Memory B cell (primary cell): ENCODE results near the gene ATM.
"Not testable (repeated sequence)": the region's sequence is repeated elsewhere in the genome, so short reads cannot be mapped to it uniquely, and the experiment has no call there.

Experiments
- ATAC-seq: fragments of 150-1000 bp; cut with Tn5 transposase; 2 replicates; pipeline ENCODE4 v1.10.0; 2021; ENCODE audit warnings: low read depth, mild to moderate bottlenecking, moderate library complexity
- DNase-seq, 2 donors: peaks; one replicate each; pipeline ENCODE4 v3.0.0; 2022; ENCODE audit warnings: low spot score in 2 of 2
- H3K27ac Mint-ChIP-seq: one replicate; pipeline ENCODE4 v1.8.0; 2022; ENCODE audit warnings: mild to moderate bottlenecking, moderate library complexity, mixed read lengths
- H3K27me3 Mint-ChIP-seq: one replicate; pipeline ENCODE4 v1.8.0; 2022; ENCODE audit warnings: mixed read lengths
- H3K36me3 Mint-ChIP-seq: one replicate; pipeline ENCODE4 v1.8.0; 2022; ENCODE audit warnings: mild to moderate bottlenecking, mixed read lengths
- H3K4me1 Mint-ChIP-seq: one replicate; pipeline ENCODE4 v1.8.0; 2022; ENCODE audit warnings: mixed read lengths
- H3K4me3 Mint-ChIP-seq: one replicate; pipeline ENCODE4 v1.8.0; 2022; ENCODE audit warnings: mild to moderate bottlenecking, moderate library complexity, mixed read lengths
- H3K9me3 Mint-ChIP-seq: one replicate; pipeline ENCODE4 v1.8.0; 2022; ENCODE audit warnings: mixed read lengths

Gene ATM

GRCh38 chr11:108394744-108395284 is 171.9 kb downstream of the ATM start:
- ATAC-seq (no peak), DNase-seq (no peak)
- Mint-ChIP-seq H3K27ac (no peak overlapping the region), H3K4me1 (no peaks in the 10 kb centered on the region), H3K36me3 (peaks cover 3% of the 10 kb centered on the region), H3K9me3 (peaks cover 1% of the 10 kb centered on the region), H3K4me3 (no peak overlapping the region), H3K27me3 (no peaks in the 10 kb centered on the region)

- H3K36me3 Mint-ChIP-seq, H3K9me3 Mint-ChIP-seq, H3K4me3 Mint-ChIP-seq, DNase-seq, H3K27me3 Mint-ChIP-seq, H3K27ac Mint-ChIP-seq, H3K4me1 Mint-ChIP-seq, ATAC-seq: not testable (repeated sequence)
These were observed 173.8 kb downstream of the ATM start for GRCh38 chr11:108396672-108397071.

GRCh38 chr11:108398439-108398838 is 175.6 kb downstream of the ATM start:
- Mint-ChIP-seq H3K27ac (no peak overlapping the region), H3K36me3 (no peaks in the 10 kb centered on the region), H3K27me3 (no peaks in the 10 kb centered on the region), H3K4me1 (no peaks in the 10 kb centered on the region), H3K4me3 (no peak overlapping the region), H3K9me3 (no peaks in the 10 kb centered on the region)
- ATAC-seq (no peak), DNase-seq (no peak)

- H3K27ac Mint-ChIP-seq, result no peak overlapping the region
- no peaks in the 10 kb centered on the region for H3K9me3 Mint-ChIP-seq
- DNase-seq, result no peak
- H3K36me3 Mint-ChIP-seq, result peaks cover 5% of the 10 kb centered on the region
- no peaks in the 10 kb centered on the region for H3K4me1 Mint-ChIP-seq
- H3K27me3 Mint-ChIP-seq, result no peaks in the 10 kb centered on the region
- no peak for ATAC-seq
- H3K4me3 Mint-ChIP-seq, result no peak overlapping the region
These were observed 179.4 kb downstream of the ATM start for GRCh38 chr11:108402241-108402640.

- Mint-ChIP-seq H3K9me3 (no peaks in the 10 kb centered on the region), H3K4me3 (no peak overlapping the region), H3K27ac (no peak overlapping the region), H3K36me3 (peaks cover 5% of the 10 kb centered on the region), H3K4me1 (no peaks in the 10 kb centered on the region), H3K27me3 (no peaks in the 10 kb centered on the region)
- DNase-seq (no peak), ATAC-seq (no peak)
These were observed 180.2 kb downstream of the ATM start for GRCh38 chr11:108403052-108403451.

GRCh38 chr11:108405706-108406105 is 182.8 kb downstream of the ATM start:
- no peaks in the 10 kb centered on the region for H3K27me3 Mint-ChIP-seq
- no peaks in the 10 kb centered on the region for H3K4me1 Mint-ChIP-seq
- ATAC-seq (no peak), DNase-seq (no peak)
- no peak overlapping the region for H3K27ac Mint-ChIP-seq
- H3K4me3 Mint-ChIP-seq, result no peak overlapping the region
- H3K9me3 Mint-ChIP-seq, result no peaks in the 10 kb centered on the region
- H3K36me3 Mint-ChIP-seq, result peaks cover 8% of the 10 kb centered on the region

- Mint-ChIP-seq H3K9me3 (no peaks in the 10 kb centered on the region), H3K4me3 (no peak overlapping the region), H3K27me3 (no peaks in the 10 kb centered on the region), H3K27ac (no peak overlapping the region), H3K36me3 (peaks cover 2% of the 10 kb centered on the region), H3K4me1 (no peaks in the 10 kb centered on the region)
- DNase-seq (no peak), ATAC-seq (no peak)
These were observed 192.1 kb downstream of the ATM start for GRCh38 chr11:108414958-108415357.

- not testable (repeated sequence) for H3K27me3 Mint-ChIP-seq, H3K9me3 Mint-ChIP-seq, H3K27ac Mint-ChIP-seq, H3K4me1 Mint-ChIP-seq, H3K36me3 Mint-ChIP-seq, H3K4me3 Mint-ChIP-seq
- DNase-seq (peak in 1 of 2 donors; percentile 24), ATAC-seq (peak; percentile 31)
These were observed 194.7 kb downstream of the ATM start for GRCh38 chr11:108417551-108417950.
